Loucy (cell line): ENCODE results near the gene CAP2.
"Not testable (repeated sequence)": the region's sequence is repeated elsewhere in the genome, so short reads cannot be mapped to it uniquely, and the experiment has no call there.

Experiments
- H2AFZ ChIP-seq: fragments of 200-600 bp; sonication (generic); 2 replicates; pipeline ENCODE4 v1.6.0; 2016; ENCODE audit warnings: antibody characterized with exemption, mild to moderate bottlenecking, low read length, moderate library complexity
- H3F3A ChIP-seq: fragments of 200-600 bp; 2 replicates; pipeline ENCODE4 v1.6.0; 2016; ENCODE audit warnings: antibody characterized with exemption, low read depth, mild to moderate bottlenecking
- H3K27me3 ChIP-seq: fragments of 200-600 bp; sonication (generic); 2 replicates; pipeline ENCODE4 v1.6.1; 2014; ENCODE audit warnings: low read length, mild to moderate bottlenecking; ENCODE audit not compliant: insufficient read depth, poor library complexity, severe bottlenecking
- H3K36me3 ChIP-seq: fragments of 200-600 bp; sonication (generic); 2 replicates; pipeline ENCODE4 v1.6.1; 2016; ENCODE audit warnings: low read length; ENCODE audit not compliant: insufficient read depth
- H3K4me1 ChIP-seq: fragments of 200-600 bp; sonication (generic); 2 replicates; pipeline ENCODE4 v1.5.1; 2014; ENCODE audit warnings: low read length, mild to moderate bottlenecking; ENCODE audit not compliant: insufficient read depth, poor library complexity, severe bottlenecking
- H3K4me2 ChIP-seq: fragments of 200-600 bp; sonication (generic); 2 replicates; pipeline ENCODE4 v1.6.0; 2014; ENCODE audit warnings: antibody characterized with exemption, low read length, low read depth, mild to moderate bottlenecking; ENCODE audit not compliant: poor library complexity, severe bottlenecking
- H3K4me3 ChIP-seq: fragments of 200-600 bp; sonication (generic); 2 replicates; pipeline ENCODE4 v1.5.1; 2014; ENCODE audit warnings: low read length, mild to moderate bottlenecking, mixed read lengths; ENCODE audit not compliant: poor library complexity, severe bottlenecking
- H3K79me2 ChIP-seq: fragments of 200-600 bp; sonication (generic); 2 replicates; pipeline ENCODE4 v1.6.1; 2014; ENCODE audit warnings: low read length; ENCODE audit not compliant: insufficient read depth
- H3K9ac ChIP-seq: fragments of 200-600 bp; sonication (generic); 2 replicates; pipeline ENCODE4 v1.6.0; 2014; ENCODE audit warnings: mild to moderate bottlenecking, low read depth, low read length, moderate library complexity; ENCODE audit not compliant: poor library complexity, severe bottlenecking
- H3K9me2 ChIP-seq: fragments of 200-600 bp; sonication (generic); replicated peaks from 2 replicates; pipeline ENCODE4 v1.6.1; 2016; ENCODE audit warnings: low read depth, low read length, mixed read lengths
- H3K9me3 ChIP-seq: fragments of 200-600 bp; sonication (generic); 2 replicates; pipeline ENCODE4 v1.6.1; 2014; ENCODE audit warnings: mild to moderate bottlenecking, antibody characterized with exemption, low read length, low read depth; ENCODE audit not compliant: insufficient read depth
- H4K20me1 ChIP-seq: fragments of 200-600 bp; sonication (generic); 2 replicates; pipeline ENCODE4 v1.6.0; 2014; ENCODE audit warnings: antibody characterized with exemption, low read length, mild to moderate bottlenecking; ENCODE audit not compliant: insufficient read depth, poor library complexity, severe bottlenecking
- EZH2phosphoT487 ChIP-seq: fragments of 200-600 bp; IDR thresholded peaks from 2 replicates; pipeline ENCODE4 v1.6.1; 2018; ENCODE audit warnings: antibody characterized with exemption, mild to moderate bottlenecking, moderate library complexity, borderline replicate concordance
- TF ChIP-seq, protein P1 (sequence below): fragments of 200-600 bp; sonication (generic); conservative IDR thresholded peaks from 2 replicates; pipeline ENCODE4 v1.5.1; 2014; ENCODE audit warnings: mild to moderate bottlenecking, antibody characterized with exemption, low read length

Gene CAP2

DNA sequence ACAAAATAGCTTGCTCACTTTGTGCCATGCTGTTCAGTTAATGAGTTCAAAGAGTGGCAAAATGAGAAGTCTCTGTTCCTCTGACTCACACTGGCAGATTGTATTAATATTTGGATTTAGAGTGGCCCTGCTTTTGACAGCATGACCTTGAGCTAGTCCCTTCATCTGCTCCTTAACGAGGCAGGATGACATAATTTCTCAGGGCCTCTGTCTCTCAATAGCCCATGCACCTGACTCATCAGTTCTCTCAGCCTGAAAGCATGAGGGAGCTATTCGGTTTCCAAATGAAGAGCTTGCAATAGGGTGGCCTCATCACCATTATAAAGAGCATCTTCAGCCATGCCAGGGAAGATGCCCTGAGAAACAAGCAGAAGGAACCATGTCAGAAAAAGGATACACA is 38.2 kb downstream of the CAP2 start:
- TF ChIP-seq, protein P1, sequence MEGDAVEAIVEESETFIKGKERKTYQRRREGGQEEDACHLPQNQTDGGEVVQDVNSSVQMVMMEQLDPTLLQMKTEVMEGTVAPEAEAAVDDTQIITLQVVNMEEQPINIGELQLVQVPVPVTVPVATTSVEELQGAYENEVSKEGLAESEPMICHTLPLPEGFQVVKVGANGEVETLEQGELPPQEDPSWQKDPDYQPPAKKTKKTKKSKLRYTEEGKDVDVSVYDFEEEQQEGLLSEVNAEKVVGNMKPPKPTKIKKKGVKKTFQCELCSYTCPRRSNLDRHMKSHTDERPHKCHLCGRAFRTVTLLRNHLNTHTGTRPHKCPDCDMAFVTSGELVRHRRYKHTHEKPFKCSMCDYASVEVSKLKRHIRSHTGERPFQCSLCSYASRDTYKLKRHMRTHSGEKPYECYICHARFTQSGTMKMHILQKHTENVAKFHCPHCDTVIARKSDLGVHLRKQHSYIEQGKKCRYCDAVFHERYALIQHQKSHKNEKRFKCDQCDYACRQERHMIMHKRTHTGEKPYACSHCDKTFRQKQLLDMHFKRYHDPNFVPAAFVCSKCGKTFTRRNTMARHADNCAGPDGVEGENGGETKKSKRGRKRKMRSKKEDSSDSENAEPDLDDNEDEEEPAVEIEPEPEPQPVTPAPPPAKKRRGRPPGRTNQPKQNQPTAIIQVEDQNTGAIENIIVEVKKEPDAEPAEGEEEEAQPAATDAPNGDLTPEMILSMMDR: no peak
- no peak for TF ChIP-seq EZH2phosphoT487
- H3K4me1 ChIP-seq: no peaks in the 10 kb centered on the region
- H3K4me3 ChIP-seq: no peak overlapping the region
- no peaks in the 10 kb centered on the region for H4K20me1 ChIP-seq
- H3K9me3 ChIP-seq: no peaks in the 10 kb centered on the region
- H3K27me3 ChIP-seq: no peaks in the 10 kb centered on the region
- no peak overlapping the region for H2AFZ ChIP-seq
- no peaks in the 10 kb centered on the region for H3K9me2 ChIP-seq
- no peak overlapping the region for H3K4me2 ChIP-seq
- H3K9ac ChIP-seq: no peak overlapping the region
- H3K79me2 ChIP-seq: no peaks in the 10 kb centered on the region
- no peaks in the 10 kb centered on the region for H3F3A ChIP-seq
- H3K36me3 ChIP-seq: no peaks in the 10 kb centered on the region

DNA sequence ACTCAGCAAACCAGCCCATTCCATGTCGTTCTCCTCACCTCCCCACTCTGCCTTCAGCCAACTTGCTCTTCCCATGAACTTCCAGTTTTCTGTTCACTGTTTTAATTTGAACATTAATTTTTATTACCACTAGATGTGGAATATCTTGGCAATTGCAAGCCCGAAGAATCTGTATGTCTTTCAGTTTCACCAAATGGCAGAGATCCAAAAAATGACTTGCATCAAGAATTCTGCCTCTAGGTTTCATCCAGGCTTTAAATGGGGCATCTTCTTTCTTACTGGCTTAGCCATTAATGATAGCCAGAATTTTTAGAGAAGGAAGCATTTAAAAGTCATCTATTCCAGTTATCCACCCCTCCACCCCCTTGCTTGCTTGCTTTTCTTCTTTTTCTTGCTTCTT is 39.0 kb downstream of the CAP2 start:
- H3F3A ChIP-seq: no peaks in the 10 kb centered on the region
- no peaks in the 10 kb centered on the region for H4K20me1 ChIP-seq
- no peaks in the 10 kb centered on the region for H3K36me3 ChIP-seq
- H3K4me3 ChIP-seq: no peak overlapping the region
- no peak overlapping the region for H3K9ac ChIP-seq
- no peaks in the 10 kb centered on the region for H3K4me1 ChIP-seq
- no peaks in the 10 kb centered on the region for H3K9me3 ChIP-seq
- no peaks in the 10 kb centered on the region for H3K9me2 ChIP-seq
- no peak for TF ChIP-seq EZH2phosphoT487
- TF ChIP-seq, protein P1: no peak
- no peak overlapping the region for H3K4me2 ChIP-seq
- H3K79me2 ChIP-seq: no peaks in the 10 kb centered on the region
- H2AFZ ChIP-seq: no peak overlapping the region
- H3K27me3 ChIP-seq: no peaks in the 10 kb centered on the region

DNA sequence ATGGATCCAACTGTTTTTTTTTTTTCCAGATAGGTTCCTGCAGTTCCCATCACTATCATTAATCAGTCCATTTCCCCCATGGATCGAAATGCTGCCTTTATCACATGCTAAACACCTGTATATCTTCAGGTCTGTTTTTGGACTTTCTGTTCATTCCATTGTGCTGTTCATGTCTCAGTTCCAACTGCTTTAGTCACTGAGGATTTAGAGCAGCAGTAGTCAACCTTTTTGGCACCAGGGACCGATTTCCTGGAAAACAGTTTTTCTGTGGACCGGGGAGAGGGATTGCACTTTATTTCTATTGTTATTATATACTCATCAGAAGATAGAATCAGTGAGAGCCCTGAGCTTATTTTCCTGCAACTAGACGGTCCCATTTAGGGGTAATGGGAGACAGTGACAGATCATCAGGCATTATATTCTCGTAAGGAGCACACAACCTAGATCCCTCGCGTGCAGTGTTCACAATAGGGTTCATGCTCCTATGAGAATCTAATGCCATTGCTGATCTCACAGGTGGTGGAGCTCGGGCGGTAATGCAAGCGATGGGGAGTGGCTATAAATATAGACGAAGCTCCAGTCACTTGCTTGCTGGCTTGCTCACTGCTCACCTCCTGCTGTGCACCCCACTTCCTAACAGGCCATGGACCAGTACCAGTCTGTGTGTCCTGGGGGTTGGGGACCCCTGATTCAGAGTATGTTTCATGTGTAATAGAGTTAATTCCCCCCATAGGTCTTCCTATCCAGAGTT is 46.0 kb downstream of the CAP2 start:
- Histone ChIP-seq H3K9me2 (no peaks in the 10 kb centered on the region), H3K36me3 (no peaks in the 10 kb centered on the region), H3K27me3 (no peaks in the 10 kb centered on the region), H3K4me2 (no peak overlapping the region), H3F3A (no peaks in the 10 kb centered on the region), H2AFZ (no peak overlapping the region), H3K4me1 (no peaks in the 10 kb centered on the region), H4K20me1 (no peaks in the 10 kb centered on the region), H3K4me3 (no peak overlapping the region), H3K9me3 (no peaks in the 10 kb centered on the region), H3K9ac (no peak overlapping the region), H3K79me2 (no peaks in the 10 kb centered on the region)
- TF ChIP-seq, protein P1: no peak
- TF ChIP-seq EZH2phosphoT487: no peak

DNA sequence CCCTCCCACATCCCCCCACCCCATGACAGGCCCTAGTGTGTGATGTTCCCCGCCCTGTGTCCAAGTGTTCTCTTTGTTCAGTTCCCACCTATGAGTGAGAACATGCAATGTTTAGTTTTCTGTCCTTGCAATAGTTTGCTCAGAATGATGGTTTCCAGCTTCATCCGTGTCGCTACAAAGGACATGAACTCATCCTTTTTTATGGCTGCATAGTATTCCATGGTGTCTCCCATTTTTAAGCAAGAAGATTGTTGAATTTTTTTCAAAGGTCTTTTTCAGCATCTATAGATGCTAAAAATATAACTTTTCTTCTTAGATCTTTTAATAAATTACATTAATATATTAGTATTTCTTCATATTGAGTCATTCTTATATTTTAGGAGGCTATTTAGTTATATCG is 47.4 kb downstream of the CAP2 start:
- H3K79me2 ChIP-seq, H3F3A ChIP-seq, H3K9me2 ChIP-seq, H2AFZ ChIP-seq, H3K27me3 ChIP-seq, H3K9me3 ChIP-seq, H3K36me3 ChIP-seq, H4K20me1 ChIP-seq, H3K4me1 ChIP-seq, H3K9ac ChIP-seq, H3K4me2 ChIP-seq, H3K4me3 ChIP-seq: not testable (repeated sequence)
